PC-9 (cell line): ENCODE data around the gene RRAGA.

Experiments
- CTCF ChIP-seq: fragments of 200-600 bp; sonication (generic); conservative IDR thresholded peaks from 2 replicates; pipeline ENCODE4 v1.6.1; 2017; ENCODE audit warnings: mixed run types, antibody characterized with exemption, mild to moderate bottlenecking, moderate library complexity
- EZH2 ChIP-seq: fragments of 200-600 bp; sonication (generic); IDR thresholded peaks from 2 replicates; pipeline ENCODE4 v1.8.0; 2017; ENCODE audit warnings: antibody characterized with exemption, low read depth

- TF ChIP-seq CTCF (no peak), EZH2 (no peak)
These were observed 25.0 kb downstream of the RRAGA start for GRCh38 chr9:19074229-19074628.
